Measurements from ENCODE around the gene GPR173. TPM values are rescaled to one million over a fixed set of nuclear protein-coding genes. Genes with fewer than 3 reads are reported as not detected.
A peak's percentile ranks its signal among the peaks of the same experiment; 100 is the strongest.

Gene GPR173
- total RNA-seq, 1 experiment from 2014 or later = 1.6 TPM

GRCh38 chrX:53128097-53128749 is 79.6 kb downstream of the GPR173 start:
- peak; percentile 46 for DNase-seq
- intact Hi-C loops (cut with micrococcal nuclease) = loop anchor here (2.0 kb wide), 1 partner anchor 59 kb away; no protein-coding TSS in a partner anchor
- H3K9me3 ChIP-seq (ENCODE audit: low read length) = no peaks in the 10 kb centered on the region
- no peaks in the 10 kb centered on the region for H3K27me3 ChIP-seq (ENCODE audit: low read length)
- no peaks in the 10 kb centered on the region for H3K36me3 ChIP-seq (ENCODE audit: low read depth, low read length)
- H3K4me2 ChIP-seq (ENCODE audit: low read length) = peak overlapping the region; percentile 46
- BruUV-seq (replicated peaks) = no TSS peak
- H3K79me2 ChIP-seq (ENCODE audit: low read length) = peaks cover 16% of the 10 kb centered on the region; the same call in 1 of the 2 replicates
- POLR2A ChIA-PET (ENCODE audit: unreplicated experiment) = no interaction called here
- peak; percentile 84 for ATAC-seq
- H3K9me2 ChIP-seq (replicated peaks; ENCODE audit: low read length) = no peaks in the 10 kb centered on the region
- CTCF ChIA-PET = no interaction called here
- H4K20me1 ChIP-seq (ENCODE audit: low read length) = no peaks in the 10 kb centered on the region
- H2AFZ ChIP-seq (ENCODE audit: low read length) = no peak overlapping the region
- H3K9ac ChIP-seq (ENCODE audit: low read length) = no peak overlapping the region
- H3K4me1 ChIP-seq (ENCODE audit: insufficient read depth, low read length) = peaks cover 26% of the 10 kb centered on the region
- H3F3A ChIP-seq (ENCODE audit: low read length, unreplicated experiment) = no peaks in the 10 kb centered on the region
- H3K27ac ChIP-seq (ENCODE audit: low read length) = peak overlapping the region; percentile 41
- TF ChIP-seq EZH2phosphoT487 (IDR thresholded peaks at IDR 0.05; ENCODE audit: borderline replicate concordance, low read length) = no peak
- TF ChIP-seq CTCF (conservative IDR thresholded peaks at IDR 0.05; ENCODE audit: low read depth, low read length) = no peak
- TF ChIP-seq EZH2 (IDR thresholded peaks at IDR 0.05; ENCODE audit: low read length, unreplicated experiment) = no peak
- no peak overlapping the region for H3K4me3 ChIP-seq (ENCODE audit: low read length)

Other genes starting within 250 kb of the GPR173 start
- gene XAGE5, start 237.5 kb upstream of the GPR173 start, total RNA-seq (2014; rRNA removed) = not detected in 2 replicates
- not detected in 2 replicates for gene XAGE3, start 180.7 kb upstream of the GPR173 start, total RNA-seq (2014; rRNA removed)
- gene FAM156B, start 151.5 kb upstream of the GPR173 start, total RNA-seq (2014; rRNA removed) = 35.1 and 45.5 TPM in 2 replicates
- gene FAM156A, start 90.3 kb upstream of the GPR173 start, total RNA-seq (2014; rRNA removed) = 8.2 and 21.1 TPM in 2 replicates
- 22.4 and 23.2 TPM in 2 replicates for gene TSPYL2, start 33.6 kb downstream of the GPR173 start, total RNA-seq (2014; rRNA removed)
- gene KANTR, start 45.4 kb downstream of the GPR173 start, total RNA-seq (2014; rRNA removed) = 9.3 and 9.7 TPM in 2 replicates
- gene KDM5C, start 176.4 kb downstream of the GPR173 start, total RNA-seq (2014; rRNA removed) = 89.8 and 159 TPM in 2 replicates
- 8.5 and 19.3 TPM in 2 replicates for gene IQSEC2, start 232.8 kb downstream of the GPR173 start, total RNA-seq (2014; rRNA removed)

Measured in PC-3 (cell line).